T-helper 1 cell treated with Interleukin-12 subunit alpha and Interleukin-12 subunit beta and Interleukin-4 antibody, amounts not matched to agents 30 μg/mL and 1 μg/mL, for 36 hours (primary cell): Measurements from ENCODE around the gene ADGRV1.

ENCODE experiments used
- H3K27ac Mint-ChIP-seq: one replicate; pipeline ENCODE4 v1.8.0; 2021; ENCODE audit warnings: mild to moderate bottlenecking, mixed read lengths
- H3K27me3 Mint-ChIP-seq: one replicate; pipeline ENCODE4 v1.8.0; 2021; ENCODE audit warnings: low read depth, mixed read lengths
- H3K36me3 Mint-ChIP-seq: one replicate; pipeline ENCODE4 v1.8.0; 2021; ENCODE audit warnings: low read depth, mixed read lengths
- H3K4me1 Mint-ChIP-seq: one replicate; pipeline ENCODE4 v1.8.0; 2021; ENCODE audit warnings: low read depth, mixed read lengths
- H3K4me3 Mint-ChIP-seq: one replicate; pipeline ENCODE4 v1.8.0; 2021; ENCODE audit warnings: mild to moderate bottlenecking, moderate library complexity, mixed read lengths
- H3K9me3 Mint-ChIP-seq: one replicate; pipeline ENCODE4 v1.8.0; 2021; ENCODE audit warnings: mixed read lengths

ADGRV1 gene

DNA sequence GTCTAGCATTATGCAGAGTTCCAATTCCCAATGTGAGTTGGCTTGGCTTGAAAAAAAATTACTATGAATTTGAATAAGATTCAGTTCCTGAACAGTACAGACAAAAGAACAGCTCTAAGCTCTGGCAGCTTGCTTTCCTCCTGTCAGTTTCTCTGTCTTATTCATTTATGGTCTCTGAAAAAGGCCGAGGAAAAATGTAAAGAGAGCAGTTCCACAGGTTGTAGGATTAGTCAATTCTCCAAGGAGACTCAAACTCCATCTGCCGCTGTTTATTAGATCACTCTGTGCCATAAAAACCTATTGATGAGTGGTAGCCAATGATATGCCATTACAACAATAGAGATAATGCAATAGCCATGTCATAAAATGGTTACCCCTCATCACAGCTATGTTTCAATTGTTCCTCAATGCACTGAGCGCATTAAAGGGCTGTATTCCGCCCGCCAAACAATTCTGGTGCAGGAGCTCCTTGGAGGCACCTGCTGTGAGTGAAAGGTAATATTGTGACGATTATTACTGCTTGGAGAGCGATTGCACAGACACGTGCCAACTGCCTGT, 636.3 kb downstream of the ADGRV1 start:
- no peaks in the 10 kb centered on the region for H3K36me3 Mint-ChIP-seq
- no peaks in the 10 kb centered on the region for H3K4me1 Mint-ChIP-seq
- H3K27ac Mint-ChIP-seq, result no peak overlapping the region
- no peak overlapping the region for H3K4me3 Mint-ChIP-seq
- H3K9me3 Mint-ChIP-seq, result no peaks in the 10 kb centered on the region
- H3K27me3 Mint-ChIP-seq, result peaks cover 23% of the 10 kb centered on the region

- Mint-ChIP-seq H3K4me3 (no peak overlapping the region), H3K36me3 (no peaks in the 10 kb centered on the region), H3K4me1 (no peaks in the 10 kb centered on the region), H3K9me3 (no peaks in the 10 kb centered on the region), H3K27me3 (peaks cover 28% of the 10 kb centered on the region), H3K27ac (no peak overlapping the region)
These were observed 642.1 kb downstream of the ADGRV1 start for GRCh38 chr5:91200692-91201091.

DNA sequence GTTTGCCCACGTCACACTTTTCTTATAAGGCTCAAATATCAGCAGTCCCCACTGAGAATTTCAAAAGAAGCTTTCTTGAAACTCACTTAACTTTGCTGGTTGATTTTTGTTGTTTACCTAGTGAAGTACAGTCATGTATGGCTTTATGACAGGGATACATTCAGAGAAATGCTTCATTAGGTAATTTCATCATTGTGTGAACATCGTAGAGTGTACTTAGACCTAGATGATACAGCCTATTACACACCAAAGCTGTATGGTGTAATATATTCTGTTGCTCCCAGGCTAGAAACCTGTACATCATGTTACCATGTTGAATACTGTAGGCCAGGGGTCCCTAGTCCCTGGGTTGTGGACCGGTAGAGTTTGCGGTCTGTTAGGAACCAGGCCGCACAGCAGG, 647.5 kb downstream of the ADGRV1 start:
- H3K4me1 Mint-ChIP-seq, result no peaks in the 10 kb centered on the region
- no peaks in the 10 kb centered on the region for H3K9me3 Mint-ChIP-seq
- H3K4me3 Mint-ChIP-seq, result no peak overlapping the region
- no peaks in the 10 kb centered on the region for H3K36me3 Mint-ChIP-seq
- H3K27me3 Mint-ChIP-seq, result peaks cover 14% of the 10 kb centered on the region
- no peak overlapping the region for H3K27ac Mint-ChIP-seq

- no peak overlapping the region for H3K4me3 Mint-ChIP-seq
- H3K4me1 Mint-ChIP-seq, result no peaks in the 10 kb centered on the region
- H3K9me3 Mint-ChIP-seq, result no peaks in the 10 kb centered on the region
- no peak overlapping the region for H3K27ac Mint-ChIP-seq
- H3K36me3 Mint-ChIP-seq, result no peaks in the 10 kb centered on the region
- peaks cover 11% of the 10 kb centered on the region for H3K27me3 Mint-ChIP-seq
These were observed 648.1 kb downstream of the ADGRV1 start for GRCh38 chr5:91206734-91207133.

DNA sequence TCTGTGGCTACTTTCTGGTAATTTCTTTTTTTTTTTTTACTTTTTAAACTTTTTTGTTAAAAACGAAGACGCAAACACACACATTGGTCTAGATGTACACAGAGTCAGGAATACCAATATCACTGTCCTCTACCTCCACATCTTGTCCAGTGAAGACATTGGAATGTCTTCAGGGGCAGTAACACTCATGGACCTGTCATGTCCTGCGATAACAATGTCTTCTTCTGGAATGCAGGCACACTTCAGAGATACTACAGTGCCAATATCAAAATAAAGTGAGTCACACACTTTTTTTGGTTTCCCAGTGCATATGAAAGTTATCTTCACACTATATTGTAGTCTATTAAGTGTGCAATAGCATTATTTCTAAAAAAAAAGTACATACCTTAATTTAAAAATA, 648.7 kb downstream of the ADGRV1 start:
- Mint-ChIP-seq H3K9me3 (no peaks in the 10 kb centered on the region), H3K27ac (no peak overlapping the region), H3K4me1 (no peaks in the 10 kb centered on the region), H3K4me3 (no peak overlapping the region), H3K36me3 (no peaks in the 10 kb centered on the region), H3K27me3 (peaks cover 10% of the 10 kb centered on the region)

DNA sequence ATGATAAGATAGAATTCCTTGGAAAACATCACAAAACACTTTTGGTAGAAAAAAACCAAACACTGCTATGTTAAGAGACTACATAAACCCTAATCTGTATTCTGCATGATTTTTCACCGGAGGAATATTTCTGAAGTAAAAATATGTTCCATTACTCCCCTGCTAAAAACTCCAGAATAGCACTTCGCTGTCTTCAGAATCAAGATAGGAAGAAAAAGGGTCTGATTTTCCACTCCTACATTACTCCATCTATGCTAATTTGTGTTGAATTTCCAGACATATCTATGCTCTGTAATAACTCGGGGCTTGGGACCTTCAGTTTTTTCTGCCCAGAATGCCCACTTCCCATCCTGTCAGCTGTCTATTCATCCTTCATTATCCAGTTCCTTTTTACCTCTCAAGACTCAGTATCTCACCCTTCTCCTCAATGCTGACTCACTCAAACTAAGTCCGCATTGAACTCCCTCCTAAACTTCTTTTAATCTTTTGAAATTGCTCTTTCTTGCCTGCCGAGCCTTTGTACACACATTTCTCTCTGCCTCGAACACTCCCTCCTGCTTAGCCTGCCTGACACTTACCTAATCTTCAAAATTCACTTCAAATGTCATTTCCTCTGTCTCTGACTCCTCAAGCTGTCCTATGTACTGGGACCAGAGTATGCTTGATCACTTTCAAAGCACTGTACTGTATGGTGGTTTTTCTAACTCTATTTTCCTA, 653.6 kb downstream of the ADGRV1 start:
- Mint-ChIP-seq H3K36me3 (no peaks in the 10 kb centered on the region), H3K4me1 (no peaks in the 10 kb centered on the region), H3K27me3 (peaks cover 22% of the 10 kb centered on the region), H3K27ac (no peak overlapping the region), H3K9me3 (no peaks in the 10 kb centered on the region), H3K4me3 (no peak overlapping the region)

DNA sequence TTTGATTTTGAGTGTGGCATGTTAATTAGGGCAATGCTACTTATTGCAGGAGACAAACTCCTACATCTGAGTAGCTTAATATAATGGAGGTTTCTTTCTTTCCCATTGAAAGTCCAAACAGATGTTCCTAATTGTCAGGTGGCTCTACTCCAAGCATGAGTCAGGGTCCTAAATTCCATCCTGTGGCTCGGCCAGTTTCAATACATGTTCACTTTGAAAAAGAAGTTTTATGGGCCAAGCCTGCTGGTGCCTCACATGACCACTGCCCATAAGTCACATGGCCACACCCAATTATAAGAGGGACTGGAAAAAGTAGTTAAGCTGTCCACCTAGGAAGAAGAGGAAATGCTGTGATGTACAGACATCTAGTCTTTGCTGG, 654.1 kb downstream of the ADGRV1 start:
- H3K36me3 Mint-ChIP-seq, result no peaks in the 10 kb centered on the region
- H3K27me3 Mint-ChIP-seq, result peaks cover 26% of the 10 kb centered on the region
- H3K4me3 Mint-ChIP-seq, result no peak overlapping the region
- no peak overlapping the region for H3K27ac Mint-ChIP-seq
- H3K4me1 Mint-ChIP-seq, result no peaks in the 10 kb centered on the region
- no peaks in the 10 kb centered on the region for H3K9me3 Mint-ChIP-seq
